HG03558 (cell line): ENCODE data around the gene MICAL1.
"Not testable (repeated sequence)": the region's sequence is repeated elsewhere in the genome, so short reads cannot be mapped to it uniquely, and the experiment has no call there.

Source experiments
- ATAC-seq: cut with Tn5 transposase; IDR thresholded peaks from one replicate; pipeline ENCODE4 v1.9.1; 2021; ENCODE audit warnings: moderate number of reproducible peaks; ENCODE audit not compliant: unreplicated experiment; ENCODE audit errors: extremely low read depth

MICAL1 gene

DNA sequence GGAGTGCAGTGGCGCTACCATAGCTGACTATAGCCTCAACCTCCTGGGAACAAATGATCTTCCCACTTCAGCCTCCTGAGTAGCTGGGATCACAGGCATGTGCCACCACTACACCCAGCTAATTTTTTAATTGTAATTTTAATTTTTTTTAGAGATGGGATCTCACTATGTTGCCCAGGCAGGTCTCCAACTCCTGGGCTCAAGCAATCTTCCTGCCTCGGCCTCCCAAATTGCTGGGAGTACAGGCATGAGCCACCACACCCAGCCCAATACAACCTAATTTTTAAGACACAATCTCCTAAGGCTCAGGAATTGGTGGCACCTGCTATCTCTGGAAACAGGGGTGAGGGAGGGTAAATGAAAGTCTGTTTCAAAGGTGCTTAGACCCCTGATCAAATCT, 21.6 kb upstream of the MICAL1 start:
- no peak for ATAC-seq

DNA sequence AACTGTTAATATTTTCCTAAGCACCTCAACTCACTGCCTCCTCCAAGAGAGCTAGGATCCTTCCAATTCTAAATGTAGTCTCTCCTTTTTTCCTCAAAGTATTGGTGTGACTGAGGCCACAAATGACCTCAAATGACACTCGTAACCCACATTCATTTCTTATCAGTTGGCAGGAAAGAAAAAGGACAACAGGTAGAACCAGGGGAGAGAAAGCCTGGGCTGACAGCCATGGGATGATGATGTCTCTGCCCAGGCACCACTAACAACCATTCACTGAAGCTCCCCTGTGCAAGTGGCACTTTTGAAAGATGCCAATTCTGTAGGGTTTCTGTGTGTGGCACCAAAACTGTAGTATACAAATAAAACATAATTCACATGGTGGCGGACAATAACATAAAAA, 20.1 kb upstream of the MICAL1 start:
- no peak for ATAC-seq

DNA sequence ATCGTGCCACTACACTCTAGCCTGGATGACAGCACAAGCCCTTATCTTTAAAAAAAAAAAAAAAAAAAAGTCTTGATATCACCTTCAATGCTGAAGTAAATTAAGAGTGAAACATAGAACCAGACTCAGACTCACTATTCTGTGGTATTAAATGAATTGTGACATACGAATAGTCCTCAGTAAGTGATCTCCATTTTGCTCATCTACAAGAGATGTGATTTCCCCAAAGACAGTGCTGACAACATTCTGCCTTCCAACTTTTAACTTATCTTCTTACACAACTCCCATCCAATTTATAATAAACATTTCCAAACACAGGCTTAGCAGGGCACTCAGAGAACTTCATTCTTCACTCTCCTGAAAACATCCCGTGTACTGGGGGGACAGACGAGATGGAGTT, 19.4 kb upstream of the MICAL1 start:
- no peak for ATAC-seq

DNA sequence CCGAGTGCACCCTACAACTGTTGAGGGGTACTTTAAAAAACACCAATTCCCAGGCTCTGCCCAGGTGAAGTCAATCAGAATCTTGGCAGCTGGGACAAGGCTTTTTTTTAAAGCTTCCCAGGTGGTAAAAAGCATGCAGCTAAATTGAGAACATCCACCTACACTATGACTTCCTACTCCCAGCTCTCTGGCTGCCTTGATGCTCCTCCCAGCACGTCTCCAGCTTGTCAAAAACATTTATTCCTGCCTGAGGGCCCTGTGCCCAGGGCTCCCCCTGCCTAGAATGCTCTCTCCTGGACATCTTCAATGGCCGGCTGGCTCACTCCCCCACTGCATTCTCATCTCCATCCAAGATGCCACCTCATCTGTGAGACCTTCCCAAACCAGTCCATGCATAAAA, 17.5 kb upstream of the MICAL1 start:
- ATAC-seq = no peak

DNA sequence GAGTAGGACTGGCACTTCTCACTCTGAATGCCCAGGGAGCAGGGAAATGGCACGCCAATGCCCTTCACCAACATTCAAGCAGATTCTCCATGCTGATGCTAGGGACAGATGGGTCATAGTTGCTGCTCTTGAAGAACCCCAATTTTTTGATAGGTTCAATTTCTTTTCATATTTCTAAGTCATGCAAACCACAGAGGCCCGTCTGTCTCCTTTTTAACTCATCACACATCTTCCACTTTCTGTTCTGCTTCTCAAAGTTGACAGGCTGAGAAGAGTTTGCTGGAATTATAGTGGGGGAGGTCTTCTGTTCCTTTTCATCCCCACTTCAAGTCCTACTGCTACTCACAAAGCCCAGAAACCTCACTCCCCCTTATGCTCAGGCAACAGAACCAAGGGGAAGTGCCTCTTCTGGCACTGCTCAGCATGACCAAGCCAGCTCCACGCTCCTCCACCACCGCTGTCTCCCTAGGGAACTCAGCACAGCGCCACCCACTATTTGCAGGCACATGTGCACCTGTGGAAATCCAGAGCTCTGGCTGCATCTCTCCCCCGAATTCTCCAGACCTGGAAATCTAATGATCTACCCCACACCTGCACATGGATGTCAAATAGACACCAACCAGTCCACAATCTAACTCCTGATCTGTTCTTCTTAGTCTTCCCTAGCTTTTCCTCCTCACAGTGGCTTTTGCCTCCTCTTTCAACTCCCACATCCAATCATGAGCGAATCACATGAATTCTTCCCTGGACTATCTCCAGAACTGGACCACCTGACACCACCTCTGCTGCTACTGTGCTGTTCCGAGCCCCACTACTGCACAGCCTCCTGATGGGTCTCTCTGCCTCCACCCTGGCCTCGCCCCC, 16.8 kb upstream of the MICAL1 start:
- no peak for ATAC-seq

DNA sequence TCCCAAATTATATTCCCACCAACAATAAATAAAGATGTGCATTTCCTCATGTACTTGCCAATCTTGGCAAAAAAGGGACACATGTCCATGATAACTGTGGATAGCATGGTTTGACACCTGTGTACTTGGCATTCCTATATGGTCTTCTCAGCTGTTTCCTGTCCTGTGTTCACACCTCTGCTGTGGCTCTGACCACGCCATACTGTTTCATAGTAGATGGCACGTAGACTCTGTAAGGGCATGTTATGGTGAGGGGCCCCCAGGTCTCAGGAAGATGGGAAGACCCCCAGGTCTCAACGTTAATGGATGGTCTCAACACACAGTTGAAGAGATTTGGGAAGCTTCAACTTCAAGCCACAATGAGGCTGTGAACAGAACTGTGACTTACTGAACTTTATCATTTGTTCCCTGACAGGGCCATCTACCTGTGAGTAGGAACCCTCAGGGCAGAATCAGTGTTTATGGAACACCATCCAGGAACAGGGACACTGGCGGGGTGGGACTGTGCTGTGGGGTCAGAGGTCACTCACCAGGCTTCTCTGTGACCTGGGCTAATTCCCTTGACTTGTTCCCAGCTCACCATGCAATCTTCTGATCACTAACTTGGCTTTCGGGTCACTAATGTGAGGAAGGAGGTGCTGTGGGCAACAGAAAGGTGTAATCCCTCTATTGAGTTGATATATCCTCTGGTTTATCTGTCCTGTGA, 15.7 kb upstream of the MICAL1 start:
- ATAC-seq = no peak

DNA sequence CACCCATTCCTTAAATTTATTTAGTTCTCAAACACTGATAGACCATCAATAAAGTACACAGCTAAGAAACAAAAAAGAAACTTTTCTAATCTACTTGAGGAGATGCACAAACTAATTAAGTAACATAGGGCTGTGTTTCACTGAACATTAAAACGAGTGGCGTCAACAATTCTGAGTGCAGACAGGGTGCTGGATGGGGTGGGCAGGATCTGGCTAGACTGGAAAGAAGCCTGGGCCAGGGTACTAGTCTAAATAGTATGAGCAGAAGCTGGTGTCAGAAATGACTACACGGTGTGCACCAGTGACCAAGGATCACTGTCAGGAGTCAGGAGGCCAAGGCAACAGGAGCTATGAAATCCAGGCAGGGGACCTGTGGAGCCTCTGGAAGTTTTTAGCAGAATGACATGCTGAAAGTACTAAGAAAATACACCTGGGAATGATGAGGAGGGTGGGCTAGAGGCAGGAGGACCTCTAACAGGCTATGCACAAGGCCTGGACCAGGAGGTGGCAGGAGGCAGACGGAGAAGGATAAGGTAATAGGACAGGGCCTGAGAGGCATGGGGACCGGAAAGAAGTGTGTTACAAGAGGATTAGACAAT, 14.1 kb upstream of the MICAL1 start:
- no peak for ATAC-seq

DNA sequence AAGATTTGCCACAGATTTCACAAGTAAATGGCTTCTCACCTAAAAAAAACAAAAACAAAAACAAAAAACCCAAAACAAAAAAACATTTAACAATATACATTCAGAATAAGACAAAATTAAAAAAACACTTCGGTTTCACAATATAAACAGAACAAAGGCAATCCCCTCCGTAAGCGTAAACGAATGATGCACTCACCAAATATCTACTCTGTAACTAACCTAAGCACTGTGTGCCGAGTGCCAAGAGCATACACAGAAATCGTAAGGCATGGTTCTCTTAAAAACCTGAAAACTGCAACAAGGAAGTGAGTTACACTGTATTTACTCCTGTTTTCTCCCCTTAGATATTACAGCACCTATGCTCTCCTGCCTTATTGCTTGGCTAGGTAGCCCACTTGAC, 12.1 kb upstream of the MICAL1 start:
- no peak for ATAC-seq

DNA sequence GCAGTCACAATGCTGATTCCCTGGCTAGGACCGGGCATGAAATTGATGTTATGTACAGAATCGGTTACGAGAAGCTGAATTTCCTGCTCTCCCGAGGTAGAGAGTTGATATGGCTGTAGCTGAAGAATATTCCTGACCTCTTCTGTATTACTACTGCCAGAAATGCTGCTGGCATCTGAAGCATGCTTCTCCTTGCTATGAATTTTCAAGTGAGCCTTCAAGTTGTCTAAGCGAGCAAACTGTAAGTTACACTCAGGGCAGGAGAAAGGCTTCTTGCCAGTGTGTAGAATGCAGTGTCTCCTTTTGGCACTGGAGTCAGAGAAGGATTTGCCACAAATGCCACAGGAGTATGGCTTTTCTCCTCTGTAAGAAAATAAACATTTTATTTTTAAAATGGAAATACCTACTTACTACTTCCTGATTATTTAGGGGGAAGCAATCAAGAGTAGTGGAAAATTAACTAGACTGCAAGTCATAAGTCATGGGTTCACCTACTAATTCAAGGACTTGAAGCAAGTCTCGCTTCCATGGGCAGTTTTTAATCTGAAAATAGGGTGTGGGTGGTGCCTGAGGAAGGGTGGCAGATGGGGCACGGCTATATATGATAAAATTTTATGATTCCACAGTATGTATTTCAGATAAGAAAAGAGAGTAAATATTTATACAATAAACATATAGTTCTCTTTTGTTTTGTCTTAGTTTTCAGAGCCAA, 10.8 kb upstream of the MICAL1 start:
- no peak for ATAC-seq

DNA sequence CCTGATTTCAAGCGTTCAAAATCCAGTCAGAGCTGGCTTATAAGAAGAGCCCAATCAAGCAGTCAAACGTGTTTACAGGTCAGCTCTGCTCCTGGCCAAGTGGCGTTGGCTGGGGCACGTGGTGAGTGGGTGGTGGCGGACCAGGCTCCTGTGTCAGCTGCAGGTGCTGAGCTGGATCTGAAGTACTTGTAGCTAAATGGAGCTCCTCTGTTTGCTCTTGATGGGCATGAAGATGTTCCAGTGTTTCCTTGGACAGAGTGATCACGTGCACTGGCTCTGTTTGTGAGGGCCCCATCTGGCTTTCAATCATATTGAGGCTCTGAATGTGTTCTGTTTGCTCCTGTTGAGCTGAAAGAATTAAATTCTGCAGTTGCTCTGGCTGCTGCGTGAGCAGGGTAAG, 10.2 kb upstream of the MICAL1 start:
- ATAC-seq = no peak

DNA sequence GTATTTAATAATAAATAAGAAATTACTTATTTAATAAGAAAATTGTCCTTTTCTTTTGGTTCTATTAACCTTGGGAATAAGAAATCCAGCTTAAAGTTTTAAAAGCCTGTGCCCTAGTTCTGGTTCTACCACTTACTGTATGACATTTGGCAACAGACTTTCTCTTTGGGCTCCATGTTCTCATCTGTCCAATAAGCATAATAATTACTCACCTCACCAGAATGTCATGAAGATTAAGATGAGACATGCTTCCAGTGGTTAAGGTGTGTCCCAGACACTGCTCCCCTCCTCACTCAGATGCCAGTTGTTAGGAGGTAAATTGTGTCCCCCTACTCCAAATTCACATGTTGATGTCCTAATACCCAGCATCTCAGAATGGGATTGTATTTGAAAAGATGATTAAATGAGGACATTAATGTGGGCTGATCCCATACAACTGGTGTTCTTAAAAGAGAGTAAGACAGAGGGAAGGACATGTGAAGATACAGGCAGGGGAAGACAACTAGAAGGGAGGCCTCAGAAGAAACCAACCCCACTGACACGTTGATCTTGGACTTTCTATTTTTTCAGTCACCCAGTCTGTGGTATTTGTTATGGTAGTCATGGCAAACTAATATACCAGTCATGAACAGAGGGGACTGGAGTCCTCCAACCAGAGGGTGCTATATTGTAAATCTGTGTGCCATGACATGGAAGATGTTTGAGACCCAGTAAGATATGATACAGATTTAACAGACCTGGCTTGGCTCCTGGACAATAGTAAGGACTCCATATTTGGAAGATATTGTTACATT, 6.4 kb upstream of the MICAL1 start:
- ATAC-seq = no peak

DNA sequence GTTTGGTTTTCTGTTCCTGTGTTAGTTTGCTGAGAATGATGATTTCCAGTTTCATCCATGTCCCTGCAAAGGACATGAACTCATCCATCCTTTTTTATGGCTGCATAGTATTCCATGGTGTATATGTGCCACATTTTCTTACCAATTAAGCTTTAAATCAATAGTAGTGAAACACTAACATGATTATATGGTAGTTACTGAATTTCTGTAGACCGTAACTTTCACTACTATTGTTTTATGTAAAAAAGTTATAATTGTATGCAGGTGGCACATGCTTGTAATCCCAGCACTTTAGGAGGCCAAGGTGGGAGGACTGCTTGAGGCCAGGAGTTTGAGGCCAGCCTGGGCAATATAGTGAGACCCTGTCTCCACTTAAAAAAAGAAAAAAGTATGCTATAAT, 5.6 kb upstream of the MICAL1 start:
- ATAC-seq = not testable (repeated sequence)

DNA sequence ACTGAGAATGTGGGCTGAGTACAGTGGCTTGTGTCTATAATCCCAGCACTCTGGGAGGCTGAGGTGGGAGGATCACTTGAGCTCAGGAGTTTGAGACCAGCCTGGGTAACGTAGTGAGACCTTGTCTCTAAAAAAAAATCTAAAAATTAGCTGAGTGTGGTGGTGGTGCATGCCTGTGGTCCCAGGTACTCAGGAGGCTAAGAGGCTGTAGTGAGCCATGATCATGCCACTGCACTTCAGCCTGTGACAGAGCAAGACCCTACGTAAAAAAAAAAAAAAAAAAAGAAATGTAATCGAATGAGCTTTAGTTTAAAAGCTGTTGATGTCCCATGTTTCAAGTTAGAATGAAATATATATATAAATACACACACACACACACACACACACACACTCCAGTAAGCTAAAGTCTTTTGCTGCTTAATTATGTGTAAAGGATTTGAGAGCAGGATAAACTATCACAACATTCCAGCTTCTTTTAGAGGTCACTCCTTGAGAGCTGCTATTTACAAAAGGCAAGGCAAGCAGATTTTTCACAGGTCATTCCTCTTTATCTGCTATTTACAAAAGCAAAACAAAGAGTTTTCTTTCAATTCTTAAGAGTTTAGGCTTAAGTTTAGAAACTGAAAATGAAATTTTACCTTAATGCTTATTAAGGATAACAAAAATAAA, 4.7 kb upstream of the MICAL1 start:
- ATAC-seq = no peak

DNA sequence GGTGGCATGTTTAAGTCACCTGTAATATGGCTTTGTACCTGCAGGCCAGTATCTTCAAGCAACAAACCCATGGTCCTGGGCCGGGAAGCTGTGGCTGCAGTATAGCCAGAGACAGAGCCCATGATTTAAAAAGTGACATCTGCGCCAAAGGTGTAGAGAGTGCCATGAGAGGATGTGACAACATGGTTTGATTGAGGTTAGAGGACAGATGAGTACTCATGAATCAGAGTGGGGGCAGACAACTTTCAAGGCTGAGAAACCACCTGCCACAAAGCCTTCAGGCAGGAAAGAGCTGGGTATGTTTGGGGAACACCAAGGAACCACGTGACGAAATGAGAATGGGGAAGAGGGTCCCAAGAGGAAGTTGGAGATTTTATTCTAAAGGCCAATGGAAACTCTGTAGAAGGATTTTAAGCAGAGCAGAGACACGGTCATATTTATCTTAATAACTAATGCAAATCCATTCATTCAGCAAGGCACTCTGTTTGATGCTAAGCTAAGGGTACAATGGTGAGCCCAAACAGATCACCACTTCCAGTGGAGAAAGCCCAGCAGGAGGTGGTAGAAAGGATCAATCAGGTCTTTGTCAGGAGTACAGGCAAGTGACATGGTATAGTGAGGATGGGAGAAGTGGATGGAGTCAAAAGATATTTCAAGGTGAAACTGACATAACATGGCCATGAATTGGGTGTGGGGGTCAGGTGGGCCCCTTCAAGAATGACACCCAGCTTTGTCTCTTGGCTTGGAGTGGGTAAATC, 3.4 kb upstream of the MICAL1 start:
- ATAC-seq = no peak

DNA sequence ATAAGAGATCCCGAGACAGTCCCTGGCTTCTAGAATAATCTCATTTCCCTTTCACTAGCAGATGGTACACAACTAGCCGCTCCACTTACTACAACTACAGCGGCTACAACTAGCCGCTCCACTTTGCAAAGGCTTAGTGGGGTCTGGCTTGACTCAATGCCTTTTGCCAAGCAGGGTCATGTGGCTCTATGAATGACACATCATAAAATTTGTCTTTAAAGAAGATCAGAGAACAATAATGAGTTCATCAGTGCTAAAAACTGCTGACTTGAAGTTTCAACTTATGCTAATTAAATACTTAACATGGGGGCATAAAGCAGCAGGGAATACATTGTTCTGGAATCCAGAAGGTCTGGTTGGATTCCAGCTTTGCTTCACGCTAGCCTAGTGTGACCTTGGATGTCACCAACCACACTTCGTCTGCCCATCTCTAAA, 2.0 kb upstream of the MICAL1 start:
- no peak for ATAC-seq

DNA sequence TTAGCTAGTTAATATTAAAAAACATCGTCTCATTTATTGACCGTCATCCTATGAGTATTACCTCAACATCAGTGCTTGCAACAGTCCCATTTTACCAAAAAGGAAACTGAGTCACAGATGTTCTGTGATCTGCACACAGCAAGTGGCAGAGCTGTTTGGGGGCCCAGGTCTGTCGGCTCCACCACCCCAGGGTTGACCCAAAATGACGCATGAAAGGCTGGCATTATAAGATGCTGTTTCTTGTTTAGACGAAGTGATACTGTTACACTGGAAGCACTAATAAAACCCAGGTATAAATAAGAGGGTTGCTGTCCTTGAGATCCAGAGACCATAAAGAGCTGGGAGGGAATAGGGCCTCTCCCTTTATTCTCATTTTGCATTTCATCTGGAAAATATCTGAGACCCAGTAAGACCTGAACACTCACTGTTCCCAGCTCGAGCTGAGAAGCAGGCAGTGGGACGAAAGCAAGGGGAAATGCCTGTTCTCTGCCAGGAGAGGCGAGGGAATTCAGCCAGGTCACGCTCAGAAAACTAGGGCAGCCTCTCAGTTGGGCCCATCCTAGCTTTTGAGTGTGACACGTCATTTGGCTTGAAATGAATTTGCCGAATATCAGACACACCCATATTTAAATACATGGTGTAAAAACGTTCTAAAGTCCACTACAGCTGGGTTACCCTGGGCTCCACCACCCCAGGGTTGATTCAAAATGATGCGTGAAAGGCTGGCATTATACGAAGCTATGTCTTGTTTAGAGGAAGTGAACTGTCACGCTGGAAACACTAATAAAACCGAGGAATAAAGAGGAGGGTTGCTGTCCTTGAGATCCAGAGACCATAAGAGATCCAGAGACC, 1.4 kb upstream of the MICAL1 start:
- ATAC-seq = no peak

DNA sequence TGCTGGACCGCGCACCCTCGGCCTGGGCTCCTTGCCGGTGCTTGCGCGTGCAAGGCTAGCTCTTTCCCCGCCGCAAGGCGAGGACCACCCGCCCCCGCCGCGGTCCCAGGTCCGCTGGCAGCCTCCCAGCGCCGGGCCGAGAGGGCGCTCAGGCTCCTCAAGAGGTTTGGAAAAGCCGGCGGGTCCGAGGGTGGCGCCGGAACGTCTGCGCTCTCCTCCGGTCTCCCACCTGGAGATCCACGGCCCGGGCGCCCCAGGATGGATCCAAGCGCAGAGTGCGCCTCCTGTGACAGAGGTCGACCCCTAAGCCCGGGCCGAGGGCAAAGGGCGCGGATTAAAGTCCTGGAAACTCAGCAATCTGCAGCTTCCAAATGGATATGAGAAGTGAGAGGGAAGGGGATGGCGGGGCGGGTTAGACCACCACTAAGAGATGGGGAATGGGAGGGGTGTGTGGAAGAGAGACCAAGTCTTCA, 575 bp upstream of the MICAL1 start:
- no peak for ATAC-seq
